GM12878 (cell line): ENCODE data around the gene CTNNB1. TPM values are rescaled to one million over a fixed set of nuclear protein-coding genes. Genes with fewer than 3 reads are reported as not detected.

Experiments
- ATAC-seq: fragments of 200-7000 bp; cut with Tn5 transposase; 3 replicates; pipeline ENCODE4 v1.9.1; 2020; ENCODE audit warnings: mild to moderate bottlenecking, moderate library complexity
- BruUV-seq: library from RNA; stranded (reverse); fragments of 400-500 nt; replicated peaks from 2 replicates; lab custom pipeline; 2021; lab: Mats Ljungman, UMichigan
- CTCF ChIA-PET: fragments of 300-600 bp; sonication (Branson Sonifier 250); formaldehyde crosslinking; extraction: SDS; loops from one replicate; lab custom pipeline; 2021; ENCODE audit warnings: inconsistent platforms; lab: Yijun Ruan, JAX
- POLR2A ChIA-PET: fragments of 350-600 bp; formaldehyde crosslinking; extraction: SDS; loops from one replicate; lab custom pipeline; 2021; ENCODE audit warnings: inconsistent platforms; lab: Charles Lee
- RAD21 ChIA-PET: fragments of 300-600 bp; sonication (Branson Sonifier 250); formaldehyde crosslinking; loops from one replicate; lab custom pipeline; 2023; ENCODE audit warnings: antibody characterized with exemption; ENCODE audit not compliant: unreplicated experiment; lab: Charles Lee
- SMC1A ChIA-PET: fragments of 300-600 bp; sonication (Branson Sonifier 250); formaldehyde crosslinking; loops from one replicate; lab custom pipeline; 2023; ENCODE audit not compliant: unreplicated experiment, uncharacterized antibody; lab: Charles Lee
- DNase-seq: peaks from one replicate; pipeline ENCODE4 v3.0.0-alpha.2; 2011; ENCODE audit warnings: low read depth, low spot score
- FAIRE-seq: peaks from 3 replicates; lab custom pipeline; 2011; peaks lifted over from hg19 to GRCh38; lab: Jason Lieb, UNC
- H2AFZ ChIP-seq: 2 replicates; pipeline ENCODE4 v1.6.0; 2011; ENCODE audit warnings: low read depth, low read length, control low read depth; ENCODE audit not compliant: control insufficient read depth
- H3K27ac ChIP-seq: 2 replicates; pipeline ENCODE4 v1.5.1; 2011; ENCODE audit warnings: control low read depth; ENCODE audit not compliant: control insufficient read depth, insufficient read depth
- H3K27me3 ChIP-seq, 2 experiments: replicated peaks in 1 of 2; 2 replicates each; pipeline versions ENCODE4 v1.6.0 to v1.6.1; 2011; ENCODE audit warnings: low read length in 1 of 2; ENCODE audit not compliant: control insufficient read depth in 2 of 2, insufficient read depth in 2 of 2
- H3K36me3 ChIP-seq, 2 experiments: 2 replicates each; pipeline ENCODE4 v1.5.1; 2011; ENCODE audit warnings: low read length in 1 of 2; ENCODE audit not compliant: control insufficient read depth in 2 of 2, insufficient read depth in 2 of 2
- H3K4me1 ChIP-seq: 2 replicates; pipeline ENCODE4 v1.6.1; 2011; ENCODE audit warnings: mild to moderate bottlenecking, low read length, moderate library complexity, mixed read lengths; ENCODE audit not compliant: control insufficient read depth, insufficient read depth
- H3K4me2 ChIP-seq: 2 replicates; pipeline ENCODE4 v1.6.0; 2011; ENCODE audit warnings: control low read depth; ENCODE audit not compliant: control insufficient read depth, insufficient read depth
- H3K4me3 ChIP-seq: fragments of 200-600 bp; sonication (generic); 2 replicates; pipeline ENCODE4 v1.5.1; 2016
- H3K79me2 ChIP-seq: 2 replicates; pipeline ENCODE4 v1.6.0; 2011; ENCODE audit warnings: low read length; ENCODE audit not compliant: control insufficient read depth, insufficient read depth
- H3K9ac ChIP-seq: 2 replicates; pipeline ENCODE4 v1.8.0; 2011; ENCODE audit warnings: low read length, control low read depth, mixed read lengths; ENCODE audit not compliant: control insufficient read depth, insufficient read depth
- H3K9me3 ChIP-seq: replicated peaks from 3 replicates; pipeline ENCODE4 v1.5.1; 2011; ENCODE audit warnings: mild to moderate bottlenecking, low read length; ENCODE audit not compliant: control insufficient read depth, insufficient read depth
- H4K20me1 ChIP-seq: 2 replicates; pipeline ENCODE4 v1.6.0; 2011; ENCODE audit not compliant: control insufficient read depth, insufficient read depth
- ATF3 ChIP-seq: IDR thresholded peaks from 2 replicates; pipeline ENCODE4 v1.6.1; 2011; ENCODE audit warnings: low read depth, mild to moderate bottlenecking, low read length, moderate library complexity, borderline replicate concordance; ENCODE audit errors: extremely low read depth
- CREB1 ChIP-seq: IDR thresholded peaks from 2 replicates; pipeline ENCODE4 v1.6.1; 2012; ENCODE audit warnings: low read depth, mild to moderate bottlenecking, inconsistent platforms
- CREM ChIP-seq: IDR thresholded peaks from 2 replicates; pipeline ENCODE4 v1.6.1; 2014; ENCODE audit warnings: antibody characterized with exemption, low read depth
- CUX1 ChIP-seq: IDR thresholded peaks from 2 replicates; pipeline ENCODE4 v1.6.1; 2012; ENCODE audit warnings: improper control_type of control experiment, low read depth, low read length; ENCODE audit not compliant: insufficient replicate concordance
- EP300 ChIP-seq, 2 experiments: fragments of 150-350 bp in 1 of 2; IDR thresholded peaks; 2 replicates each; pipeline ENCODE4 v1.6.1; 2011 to 2012; ENCODE audit warnings: low read depth in 2 of 2, low read length in 2 of 2, borderline replicate concordance in 1 of 2, improper control_type of control experiment in 1 of 2, inconsistent platforms in 1 of 2; ENCODE audit not compliant: control insufficient read depth in 1 of 2
- SUPT20H ChIP-seq: IDR thresholded peaks from 2 replicates; pipeline ENCODE4 v1.6.1; 2011; ENCODE audit warnings: low read depth, mild to moderate bottlenecking, low read length, moderate library complexity, borderline replicate concordance; ENCODE audit not compliant: control insufficient read depth
- YBX1 ChIP-seq: fragments of 450-650 bp; IDR thresholded peaks from 2 replicates; pipeline ENCODE4 v1.6.1; 2016; ENCODE audit warnings: antibody characterized with exemption
- ZNF274 ChIP-seq: IDR thresholded peaks from one replicate; pipeline ENCODE4 v1.8.0; 2011; ENCODE audit not compliant: insufficient read length, insufficient read depth
- WGBS: methylation state at CpG from one replicate; pipeline ENCODE4 v1.1.6; 2016; ENCODE audit warnings: low lambda C conversion rate; ENCODE audit not compliant: insufficient replicate concordance, insufficient coverage; ENCODE audit errors: missing lambda C conversion rate; 5-methylcytosine and 5-hydroxymethylcytosine counted together
- in situ Hi-C: fragments of 300-500 bp; cut with MboI; formaldehyde crosslinking; loops from 9 replicates; pipeline ENCODE4 v1.14.3; 2018; ENCODE audit warnings: mixed read lengths
- intact Hi-C: fragments of 100-400 bp; cut with micrococcal nuclease; formaldehyde crosslinking; loops from one replicate; pipeline ENCODE4 v1.14.2; 2022; ENCODE audit not compliant: unreplicated experiment
- polyA plus RNA-seq, 11 experiments: library from polyadenylated mRNA; depleted of rRNA in 4 of 11; unstranded in 6 of 11; stranded (reverse) in 5 of 11; fragments of >200 nt; fragmentation: Nextera tagmentation in 4 of 11; fragmentation: Illumina TruSeq in 1 of 11; extraction: Ambion mirVana in 4 of 11; extraction: Trizol in 1 of 11; gene quantifications; 1 replicate in 1 of 11; 2 replicates in 10 of 11; pipeline versions ENCODE4 v1.2.1 to v1.2.3, GENCODE V29; 2011 to 2016; ENCODE audit warnings: inconsistent platforms in 2 of 11, missing spikeins in 2 of 11, low read depth in 1 of 11
- total RNA-seq, 4 experiments: library from RNA; depleted of rRNA in 3 of 4; stranded (reverse); fragments of >200 nt in 3 of 4; fragmentation: Illumina TruSeq in 1 of 4; extraction: Trizol in 1 of 4; gene quantifications; 2 replicates each; pipeline versions ENCODE4 v1.2.1 to v1.2.3, GENCODE V29; 2013 to 2021
- TF ChIP-seq, protein P1 (sequence below), 3 experiments: IDR thresholded peaks in 2 of 3; conservative IDR thresholded peaks in 1 of 3; 2 replicates each; pipeline ENCODE4 v1.5.1; 2011; ENCODE audit warnings: low read depth in 3 of 3, low read length in 3 of 3, mild to moderate bottlenecking in 3 of 3, control low read depth in 2 of 3, moderate library complexity in 2 of 3, inconsistent platforms in 1 of 3, mixed read lengths in 1 of 3; ENCODE audit not compliant: control insufficient read depth in 2 of 3, insufficient read depth in 1 of 3; ENCODE audit errors: extremely low read depth in 1 of 3
- TF ChIP-seq, protein P2 (sequence below): fragments of 450-650 bp; IDR thresholded peaks from 2 replicates; pipeline ENCODE4 v1.6.1; 2017; ENCODE audit warnings: mild to moderate bottlenecking

Gene CTNNB1
- total and polyA plus RNA-seq, 10 of the 15 experiments (the other 5 are each of a cell fraction or from before 2014, with no cell fraction given), result 30.4 to 217 (median 138) TPM

DNA sequence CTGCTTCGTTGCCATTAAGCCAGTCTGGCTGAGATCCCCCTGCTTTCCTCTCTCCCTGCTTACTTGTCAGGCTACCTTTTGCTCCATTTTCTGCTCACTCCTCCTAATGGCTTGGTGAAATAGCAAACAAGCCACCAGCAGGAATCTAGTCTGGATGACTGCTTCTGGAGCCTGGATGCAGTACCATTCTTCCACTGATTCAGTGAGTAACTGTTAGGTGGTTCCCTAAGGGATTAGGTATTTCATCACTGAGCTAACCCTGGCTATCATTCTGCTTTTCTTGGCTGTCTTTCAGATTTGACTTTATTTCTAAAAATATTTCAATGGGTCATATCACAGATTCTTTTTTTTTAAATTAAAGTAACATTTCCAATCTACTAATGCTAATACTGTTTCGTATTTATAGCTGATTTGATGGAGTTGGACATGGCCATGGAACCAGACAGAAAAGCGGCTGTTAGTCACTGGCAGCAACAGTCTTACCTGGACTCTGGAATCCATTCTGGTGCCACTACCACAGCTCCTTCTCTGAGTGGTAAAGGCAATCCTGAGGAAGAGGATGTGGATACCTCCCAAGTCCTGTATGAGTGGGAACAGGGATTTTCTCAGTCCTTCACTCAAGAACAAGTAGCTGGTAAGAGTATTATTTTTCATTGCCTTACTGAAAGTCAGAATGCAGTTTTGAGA is 25.0 kb downstream of the CTNNB1 start:
- Histone ChIP-seq H3K9ac (no peak overlapping the region), H3K9me3 (no peaks in the 10 kb centered on the region), H3K36me3 (peaks cover 10 to 18% of the 10 kb centered on the region in 2 experiments), H3K79me2 (peaks cover 36% of the 10 kb centered on the region), H2AFZ (no peak overlapping the region), H3K4me2 (no peak overlapping the region), H3K27ac (no peak overlapping the region), H3K27me3 (no peaks in the 10 kb centered on the region), H3K4me1 (no peaks in the 10 kb centered on the region), H4K20me1 (peaks cover 2% of the 10 kb centered on the region), H3K4me3 (no peak overlapping the region)
- DNase-seq, result no peak
- in situ Hi-C loops (no loop called here), intact Hi-C loops (no loop called here)
- WGBS, result 97% methylated on average over 3 of the region's 3 CpGs
- ChIA-PET POLR2A (interaction anchor here (0.6 kb wide), 1 partner anchor 22 kb away, joined by 4 read pairs; no protein-coding TSS in a partner anchor), SMC1A (interaction anchor here (0.7 to 1.7 kb wide), 3 partner anchors 11 to 182 kb away, joined by 3 to 4 read pairs (median 3); no protein-coding TSS in a partner anchor), RAD21 (no interaction called here), CTCF (interaction anchor here (1.1 kb wide), 1 partner anchor 11 kb away, joined by 3 read pairs; no protein-coding TSS in a partner anchor)
- no TSS peak for BruUV-seq
- no peak for FAIRE-seq
- ATAC-seq, result no peak
- TF ChIP-seq CREM (no peak), EP300 (IDR thresholded peaks at IDR 0.05; ENCODE audit: borderline replicate concordance in 1 of 2, control insufficient read depth in 1 of 2, low read depth in 2 of 2, low read length in 2 of 2) (no peak), YBX1 (no peak), ZNF274 (no peak), ATF3 (no peak), SUPT20H (no peak), CUX1 (no peak), CREB1 (no peak)
- TF ChIP-seq, protein P1, sequence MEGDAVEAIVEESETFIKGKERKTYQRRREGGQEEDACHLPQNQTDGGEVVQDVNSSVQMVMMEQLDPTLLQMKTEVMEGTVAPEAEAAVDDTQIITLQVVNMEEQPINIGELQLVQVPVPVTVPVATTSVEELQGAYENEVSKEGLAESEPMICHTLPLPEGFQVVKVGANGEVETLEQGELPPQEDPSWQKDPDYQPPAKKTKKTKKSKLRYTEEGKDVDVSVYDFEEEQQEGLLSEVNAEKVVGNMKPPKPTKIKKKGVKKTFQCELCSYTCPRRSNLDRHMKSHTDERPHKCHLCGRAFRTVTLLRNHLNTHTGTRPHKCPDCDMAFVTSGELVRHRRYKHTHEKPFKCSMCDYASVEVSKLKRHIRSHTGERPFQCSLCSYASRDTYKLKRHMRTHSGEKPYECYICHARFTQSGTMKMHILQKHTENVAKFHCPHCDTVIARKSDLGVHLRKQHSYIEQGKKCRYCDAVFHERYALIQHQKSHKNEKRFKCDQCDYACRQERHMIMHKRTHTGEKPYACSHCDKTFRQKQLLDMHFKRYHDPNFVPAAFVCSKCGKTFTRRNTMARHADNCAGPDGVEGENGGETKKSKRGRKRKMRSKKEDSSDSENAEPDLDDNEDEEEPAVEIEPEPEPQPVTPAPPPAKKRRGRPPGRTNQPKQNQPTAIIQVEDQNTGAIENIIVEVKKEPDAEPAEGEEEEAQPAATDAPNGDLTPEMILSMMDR (IDR thresholded peaks at IDR 0.05 in 2 of 3, conservative IDR thresholded peaks at IDR 0.05 in 1 of 3; ENCODE audit: control insufficient read depth in 2 of 3, extremely low read depth in 1 of 3, insufficient read depth in 1 of 3, low read depth in 3 of 3, low read length in 3 of 3), result no peak
- TF ChIP-seq, protein P2, sequence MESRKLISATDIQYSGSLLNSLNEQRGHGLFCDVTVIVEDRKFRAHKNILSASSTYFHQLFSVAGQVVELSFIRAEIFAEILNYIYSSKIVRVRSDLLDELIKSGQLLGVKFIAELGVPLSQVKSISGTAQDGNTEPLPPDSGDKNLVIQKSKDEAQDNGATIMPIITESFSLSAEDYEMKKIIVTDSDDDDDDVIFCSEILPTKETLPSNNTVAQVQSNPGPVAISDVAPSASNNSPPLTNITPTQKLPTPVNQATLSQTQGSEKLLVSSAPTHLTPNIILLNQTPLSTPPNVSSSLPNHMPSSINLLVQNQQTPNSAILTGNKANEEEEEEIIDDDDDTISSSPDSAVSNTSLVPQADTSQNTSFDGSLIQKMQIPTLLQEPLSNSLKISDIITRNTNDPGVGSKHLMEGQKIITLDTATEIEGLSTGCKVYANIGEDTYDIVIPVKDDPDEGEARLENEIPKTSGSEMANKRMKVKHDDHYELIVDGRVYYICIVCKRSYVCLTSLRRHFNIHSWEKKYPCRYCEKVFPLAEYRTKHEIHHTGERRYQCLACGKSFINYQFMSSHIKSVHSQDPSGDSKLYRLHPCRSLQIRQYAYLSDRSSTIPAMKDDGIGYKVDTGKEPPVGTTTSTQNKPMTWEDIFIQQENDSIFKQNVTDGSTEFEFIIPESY, result no peak
